ENCODE measurements around the gene SRCIN1. TPM values are rescaled to one million over a fixed set of nuclear protein-coding genes. Genes with fewer than 3 reads are reported as not detected.

Gene SRCIN1
- total and polyA plus RNA-seq, 4 donors, result 0.05 to 5.3 (median 2.7) TPM

DNA sequence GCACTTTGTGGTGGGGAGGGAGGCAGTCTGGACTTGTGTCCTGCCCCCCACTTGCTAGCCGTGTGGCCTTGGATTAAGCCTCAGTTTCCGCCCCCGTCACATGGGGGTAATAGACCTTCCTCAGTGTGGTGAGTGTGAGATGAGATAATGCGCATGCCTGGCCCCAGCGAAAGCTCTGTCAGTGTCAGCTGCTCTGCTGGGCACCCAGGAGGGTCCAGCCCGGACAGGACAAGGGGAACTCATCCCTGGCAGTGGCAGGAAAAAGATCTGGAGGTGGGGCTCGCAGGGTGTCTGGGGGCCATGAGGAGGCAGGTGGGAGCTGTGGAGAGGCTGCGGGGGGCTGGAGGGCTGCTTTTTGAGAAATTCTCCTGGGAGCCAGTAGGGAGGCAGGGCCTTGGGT, 63.5 kb downstream of the SRCIN1 start:
- Histone ChIP-seq H3K27me3 (ENCODE audit: control insufficient read depth in 4 of 4, insufficient read depth in 4 of 4, low read length in 3 of 4) (no peaks in the 10 kb centered on the region), H3K4me3 (ENCODE audit: low read depth in 1 of 3, low read length in 3 of 3) (no peak overlapping the region), H3K4me1 (ENCODE audit: control insufficient read depth in 4 of 4, insufficient read depth in 4 of 4, low read length in 3 of 4) (peaks cover 0 to 7% (median 0%) of the 10 kb centered on the region in 4 donors), H3K9me3 (ENCODE audit: control insufficient read depth in 4 of 4, low read length in 3 of 4) (no peaks in the 10 kb centered on the region), H3K9ac (ENCODE audit: low read depth in 1 of 2, low read length in 2 of 2) (no peak overlapping the region), H3K27ac (ENCODE audit: low read depth in 1 of 2, low read length in 2 of 2) (no peak overlapping the region), H3K36me3 (ENCODE audit: control insufficient read depth in 4 of 4, insufficient read depth in 3 of 4, low read depth in 1 of 4, low read length in 3 of 4) (peaks cover 0 to 2% (median 0%) of the 10 kb centered on the region in 4 donors)
- WGBS, result 90% methylated on average over 8 of the region's 8 CpGs
- DNase-seq (ENCODE audit: low spot score), result no peak
- no peak for TF ChIP-seq YY1 (IDR thresholded peaks at IDR 0.05)
- TF ChIP-seq RAD21 (IDR thresholded peaks at IDR 0.05), result no peak
- TF ChIP-seq JUND (IDR thresholded peaks at IDR 0.05), result no peak
- TF ChIP-seq, protein P1, sequence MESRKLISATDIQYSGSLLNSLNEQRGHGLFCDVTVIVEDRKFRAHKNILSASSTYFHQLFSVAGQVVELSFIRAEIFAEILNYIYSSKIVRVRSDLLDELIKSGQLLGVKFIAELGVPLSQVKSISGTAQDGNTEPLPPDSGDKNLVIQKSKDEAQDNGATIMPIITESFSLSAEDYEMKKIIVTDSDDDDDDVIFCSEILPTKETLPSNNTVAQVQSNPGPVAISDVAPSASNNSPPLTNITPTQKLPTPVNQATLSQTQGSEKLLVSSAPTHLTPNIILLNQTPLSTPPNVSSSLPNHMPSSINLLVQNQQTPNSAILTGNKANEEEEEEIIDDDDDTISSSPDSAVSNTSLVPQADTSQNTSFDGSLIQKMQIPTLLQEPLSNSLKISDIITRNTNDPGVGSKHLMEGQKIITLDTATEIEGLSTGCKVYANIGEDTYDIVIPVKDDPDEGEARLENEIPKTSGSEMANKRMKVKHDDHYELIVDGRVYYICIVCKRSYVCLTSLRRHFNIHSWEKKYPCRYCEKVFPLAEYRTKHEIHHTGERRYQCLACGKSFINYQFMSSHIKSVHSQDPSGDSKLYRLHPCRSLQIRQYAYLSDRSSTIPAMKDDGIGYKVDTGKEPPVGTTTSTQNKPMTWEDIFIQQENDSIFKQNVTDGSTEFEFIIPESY (IDR thresholded peaks at IDR 0.05), result no peak
- no peak for TF ChIP-seq HNF4A (conservative IDR thresholded peaks at IDR 0.05)
- TF ChIP-seq, protein P2, sequence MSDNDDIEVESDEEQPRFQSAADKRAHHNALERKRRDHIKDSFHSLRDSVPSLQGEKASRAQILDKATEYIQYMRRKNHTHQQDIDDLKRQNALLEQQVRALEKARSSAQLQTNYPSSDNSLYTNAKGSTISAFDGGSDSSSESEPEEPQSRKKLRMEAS (IDR thresholded peaks at IDR 0.05), result no peak
- TF ChIP-seq, protein P3, sequence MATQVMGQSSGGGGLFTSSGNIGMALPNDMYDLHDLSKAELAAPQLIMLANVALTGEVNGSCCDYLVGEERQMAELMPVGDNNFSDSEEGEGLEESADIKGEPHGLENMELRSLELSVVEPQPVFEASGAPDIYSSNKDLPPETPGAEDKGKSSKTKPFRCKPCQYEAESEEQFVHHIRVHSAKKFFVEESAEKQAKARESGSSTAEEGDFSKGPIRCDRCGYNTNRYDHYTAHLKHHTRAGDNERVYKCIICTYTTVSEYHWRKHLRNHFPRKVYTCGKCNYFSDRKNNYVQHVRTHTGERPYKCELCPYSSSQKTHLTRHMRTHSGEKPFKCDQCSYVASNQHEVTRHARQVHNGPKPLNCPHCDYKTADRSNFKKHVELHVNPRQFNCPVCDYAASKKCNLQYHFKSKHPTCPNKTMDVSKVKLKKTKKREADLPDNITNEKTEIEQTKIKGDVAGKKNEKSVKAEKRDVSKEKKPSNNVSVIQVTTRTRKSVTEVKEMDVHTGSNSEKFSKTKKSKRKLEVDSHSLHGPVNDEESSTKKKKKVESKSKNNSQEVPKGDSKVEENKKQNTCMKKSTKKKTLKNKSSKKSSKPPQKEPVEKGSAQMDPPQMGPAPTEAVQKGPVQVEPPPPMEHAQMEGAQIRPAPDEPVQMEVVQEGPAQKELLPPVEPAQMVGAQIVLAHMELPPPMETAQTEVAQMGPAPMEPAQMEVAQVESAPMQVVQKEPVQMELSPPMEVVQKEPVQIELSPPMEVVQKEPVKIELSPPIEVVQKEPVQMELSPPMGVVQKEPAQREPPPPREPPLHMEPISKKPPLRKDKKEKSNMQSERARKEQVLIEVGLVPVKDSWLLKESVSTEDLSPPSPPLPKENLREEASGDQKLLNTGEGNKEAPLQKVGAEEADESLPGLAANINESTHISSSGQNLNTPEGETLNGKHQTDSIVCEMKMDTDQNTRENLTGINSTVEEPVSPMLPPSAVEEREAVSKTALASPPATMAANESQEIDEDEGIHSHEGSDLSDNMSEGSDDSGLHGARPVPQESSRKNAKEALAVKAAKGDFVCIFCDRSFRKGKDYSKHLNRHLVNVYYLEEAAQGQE (IDR thresholded peaks at IDR 0.05), result no peak
- no peak for TF ChIP-seq EGR1 (IDR thresholded peaks at IDR 0.05; ENCODE audit: low read depth in 2 of 2)
- no peak for TF ChIP-seq NR2F2 (IDR thresholded peaks at IDR 0.05)
- TF ChIP-seq, protein P4, sequence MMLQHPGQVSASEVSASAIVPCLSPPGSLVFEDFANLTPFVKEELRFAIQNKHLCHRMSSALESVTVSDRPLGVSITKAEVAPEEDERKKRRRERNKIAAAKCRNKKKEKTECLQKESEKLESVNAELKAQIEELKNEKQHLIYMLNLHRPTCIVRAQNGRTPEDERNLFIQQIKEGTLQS (IDR thresholded peaks at IDR 0.05), result no peak
- TF ChIP-seq, protein P5, sequence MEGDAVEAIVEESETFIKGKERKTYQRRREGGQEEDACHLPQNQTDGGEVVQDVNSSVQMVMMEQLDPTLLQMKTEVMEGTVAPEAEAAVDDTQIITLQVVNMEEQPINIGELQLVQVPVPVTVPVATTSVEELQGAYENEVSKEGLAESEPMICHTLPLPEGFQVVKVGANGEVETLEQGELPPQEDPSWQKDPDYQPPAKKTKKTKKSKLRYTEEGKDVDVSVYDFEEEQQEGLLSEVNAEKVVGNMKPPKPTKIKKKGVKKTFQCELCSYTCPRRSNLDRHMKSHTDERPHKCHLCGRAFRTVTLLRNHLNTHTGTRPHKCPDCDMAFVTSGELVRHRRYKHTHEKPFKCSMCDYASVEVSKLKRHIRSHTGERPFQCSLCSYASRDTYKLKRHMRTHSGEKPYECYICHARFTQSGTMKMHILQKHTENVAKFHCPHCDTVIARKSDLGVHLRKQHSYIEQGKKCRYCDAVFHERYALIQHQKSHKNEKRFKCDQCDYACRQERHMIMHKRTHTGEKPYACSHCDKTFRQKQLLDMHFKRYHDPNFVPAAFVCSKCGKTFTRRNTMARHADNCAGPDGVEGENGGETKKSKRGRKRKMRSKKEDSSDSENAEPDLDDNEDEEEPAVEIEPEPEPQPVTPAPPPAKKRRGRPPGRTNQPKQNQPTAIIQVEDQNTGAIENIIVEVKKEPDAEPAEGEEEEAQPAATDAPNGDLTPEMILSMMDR (IDR thresholded peaks at IDR 0.05; ENCODE audit: low read depth, low read length, missing input control), result no peak
- no peak for TF ChIP-seq RXRA (IDR thresholded peaks at IDR 0.05)
- TF ChIP-seq FOXA1 (IDR thresholded peaks at IDR 0.05), result no peak
- TF ChIP-seq TAF1 (conservative IDR thresholded peaks at IDR 0.05), result no peak
- TF ChIP-seq FOXA2 (IDR thresholded peaks at IDR 0.05), result no peak
- no peak for TF ChIP-seq SP1 (IDR thresholded peaks at IDR 0.05)
- TF ChIP-seq HNF4G (IDR thresholded peaks at IDR 0.05), result no peak

DNA sequence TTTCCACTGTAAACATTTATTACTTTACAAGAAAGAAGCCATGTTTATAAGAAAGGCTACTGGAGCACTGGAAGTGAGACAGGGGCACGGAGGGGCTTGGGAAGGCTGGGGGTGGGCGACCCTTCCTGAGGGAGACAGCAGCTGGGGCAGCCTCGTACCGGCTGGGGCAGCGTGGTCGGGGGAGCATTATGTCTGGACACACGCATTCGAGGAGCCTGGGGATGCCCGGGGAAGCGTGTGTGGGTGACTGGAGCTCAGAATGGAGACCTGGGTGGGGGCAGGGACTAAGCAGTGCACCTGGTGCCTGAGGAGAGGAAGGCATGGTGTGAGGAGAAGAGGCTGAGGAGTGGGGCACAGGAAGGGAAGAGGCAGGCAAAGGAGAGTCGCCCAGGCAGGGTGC, 64.5 kb downstream of the SRCIN1 start:
- Histone ChIP-seq H3K36me3 (ENCODE audit: control insufficient read depth in 4 of 4, insufficient read depth in 3 of 4, low read depth in 1 of 4, low read length in 3 of 4) (peaks cover 0 to 2% (median 0%) of the 10 kb centered on the region in 4 donors), H3K9me3 (ENCODE audit: control insufficient read depth in 4 of 4, low read length in 3 of 4) (no peaks in the 10 kb centered on the region), H3K4me3 (ENCODE audit: low read depth in 1 of 3, low read length in 3 of 3) (no peak overlapping the region), H3K27ac (ENCODE audit: low read depth in 1 of 2, low read length in 2 of 2) (no peak overlapping the region), H3K9ac (ENCODE audit: low read depth in 1 of 2, low read length in 2 of 2) (no peak overlapping the region), H3K27me3 (ENCODE audit: control insufficient read depth in 4 of 4, insufficient read depth in 4 of 4, low read length in 3 of 4) (no peaks in the 10 kb centered on the region), H3K4me1 (ENCODE audit: control insufficient read depth in 4 of 4, insufficient read depth in 4 of 4, low read length in 3 of 4) (peaks cover 0 to 7% (median 0%) of the 10 kb centered on the region in 4 donors)
- TF ChIP-seq YY1 (IDR thresholded peaks at IDR 0.05), result no peak
- TF ChIP-seq HNF4G (IDR thresholded peaks at IDR 0.05), result no peak
- TF ChIP-seq, protein P1 (IDR thresholded peaks at IDR 0.05), result no peak
- no peak for TF ChIP-seq EGR1 (IDR thresholded peaks at IDR 0.05; ENCODE audit: low read depth in 2 of 2)
- TF ChIP-seq JUND (IDR thresholded peaks at IDR 0.05), result no peak
- TF ChIP-seq, protein P4 (IDR thresholded peaks at IDR 0.05), result no peak
- no peak for TF ChIP-seq RXRA (IDR thresholded peaks at IDR 0.05)
- TF ChIP-seq, protein P3 (IDR thresholded peaks at IDR 0.05), result no peak
- TF ChIP-seq TAF1 (conservative IDR thresholded peaks at IDR 0.05), result no peak
- no peak for TF ChIP-seq GABPA (IDR thresholded peaks at IDR 0.05 in 1 of 2, conservative IDR thresholded peaks at IDR 0.05 in 1 of 2)
- TF ChIP-seq SP1 (IDR thresholded peaks at IDR 0.05), result no peak
- 88% methylated on average over 11 of the region's 11 CpGs for WGBS
- DNase-seq (ENCODE audit: low spot score), result no peak
